ENCODE data around the gene PAAF1.

PAAF1 gene

GRCh38 chr11:73969991-73970800 lies 93.4 kb downstream of the PAAF1 start:
- Histone ChIP-seq H3K27ac (peak overlapping the region in 4 of 11 experiments; percentile 9 to 35 (median 20); a peak in 3 of 22 replicates), H3K36me3 (peaks cover 12 to 33% (median 22%) of the 10 kb centered on the region in 11 experiments), H3K27me3 (no peaks in the 10 kb centered on the region), H4K20me1 (peaks cover 0 to 49% (median 12%) of the 10 kb centered on the region in 11 experiments; a peak in 11 of 22 replicates), H3K9me3 (replicated peaks in 1 of 11) (no peaks in the 10 kb centered on the region), H3K4me3 (no peak overlapping the region), H3K4me1 (peaks cover 16 to 39% (median 24%) of the 10 kb centered on the region in 10 experiments), H3K9ac (0 out of 22 replicates have a peak overlapping the region, but pooled peaks of 1 of the 11 experiments have one; percentile 37), H3K4me2 (no peak overlapping the region)
- TF ChIP-seq Cebpa-rat (IDR thresholded peaks at IDR 0.05) = no peak

GRCh38 chr11:73971175-73971719 lies 94.4 kb downstream of the PAAF1 start:
- Histone ChIP-seq H3K27me3 (no peaks in the 10 kb centered on the region), H3K4me2 (no peak overlapping the region), H3K4me3 (no peak overlapping the region), H3K9me3 (replicated peaks in 1 of 11) (no peaks in the 10 kb centered on the region), H4K20me1 (peaks cover 0 to 59% (median 16%) of the 10 kb centered on the region in 11 experiments; a peak in 11 of 22 replicates), H3K27ac (peak overlapping the region in 1 of 11 experiments; percentile 31; a peak in 2 of 22 replicates), H3K36me3 (peaks cover 22 to 43% (median 33%) of the 10 kb centered on the region in 11 experiments), H3K9ac (no peak overlapping the region), H3K4me1 (peaks cover 19 to 50% (median 32%) of the 10 kb centered on the region in 10 experiments)
- TF ChIP-seq Cebpa-rat (IDR thresholded peaks at IDR 0.05) = no peak

GRCh38 chr11:73972187-73972586 lies 95.4 kb downstream of the PAAF1 start:
- Histone ChIP-seq H4K20me1 (peaks cover 0 to 69% (median 16%) of the 10 kb centered on the region in 11 experiments; a peak in 11 of 22 replicates), H3K4me3 (no peak overlapping the region), H3K9ac (no peak overlapping the region), H3K4me1 (peaks cover 19 to 59% (median 34%) of the 10 kb centered on the region in 10 experiments), H3K4me2 (no peak overlapping the region), H3K27me3 (no peaks in the 10 kb centered on the region), H3K27ac (peak overlapping the region in 3 of 11 experiments; percentile 25 to 37 (median 35); a peak in 3 of 22 replicates), H3K9me3 (replicated peaks in 1 of 11) (no peaks in the 10 kb centered on the region), H3K36me3 (peaks cover 32 to 53% (median 42%) of the 10 kb centered on the region in 11 experiments)
- TF ChIP-seq Cebpa-rat (IDR thresholded peaks at IDR 0.05) = no peak

GRCh38 chr11:73972620-73973449 lies 96.0 kb downstream of the PAAF1 start:
- Histone ChIP-seq H3K9ac (peak overlapping the region in 2 of 11 experiments; percentile 15 to 19; a peak in 2 of 22 replicates), H3K4me1 (peaks cover 20 to 66% (median 34%) of the 10 kb centered on the region in 10 experiments), H3K36me3 (peaks cover 38 to 59% (median 49%) of the 10 kb centered on the region in 11 experiments), H3K4me2 (peak overlapping the region in 4 of 11 experiments; percentile 36 to 100 (median 88); a peak in 2 of 22 replicates), H3K9me3 (replicated peaks in 1 of 11) (no peaks in the 10 kb centered on the region), H4K20me1 (peaks cover 0 to 75% (median 16%) of the 10 kb centered on the region in 11 experiments; a peak in 11 of 22 replicates), H3K27me3 (no peaks in the 10 kb centered on the region), H3K4me3 (no peak overlapping the region), H3K27ac (peak overlapping the region in 6 of 11 experiments; percentile 1 to 37 (median 25); a peak in 6 of 22 replicates)
- no peak for TF ChIP-seq Cebpa-rat (IDR thresholded peaks at IDR 0.05)

- no peak for TF ChIP-seq Cebpa-rat (IDR thresholded peaks at IDR 0.05)
- H3K27ac ChIP-seq = peak overlapping the region in 7 of 11 experiments; percentile 25 to 42 (median 32); a peak in 9 of 22 replicates
- H3K36me3 ChIP-seq = peaks cover 58 to 79% (median 66%) of the 10 kb centered on the region in 11 experiments
- no peak overlapping the region; a peak in 1 of 20 replicates for H3K4me3 ChIP-seq
- H3K4me1 ChIP-seq = peaks cover 32 to 82% (median 53%) of the 10 kb centered on the region in 10 experiments
- peaks cover 0 to 95% (median 16%) of the 10 kb centered on the region in 11 experiments; a peak in 11 of 22 replicates for H4K20me1 ChIP-seq
- no peaks in the 10 kb centered on the region for H3K27me3 ChIP-seq
- no peaks in the 10 kb centered on the region for H3K9me3 ChIP-seq (replicated peaks in 1 of 11)
- peak overlapping the region; percentile 36 to 100 (median 64) for H3K4me2 ChIP-seq
- H3K9ac ChIP-seq = peak overlapping the region in 2 of 11 experiments; percentile 47 to 57; a peak in 4 of 22 replicates
Observed at GRCh38 chr11:73974604-73975478, 98.0 kb downstream of the PAAF1 start.

- peak overlapping the region in 2 of 11 experiments; percentile 47 to 57; a peak in 1 of 22 replicates for H3K9ac ChIP-seq
- H3K27ac ChIP-seq = peak overlapping the region in 1 of 11 experiments; percentile 32; a peak in 1 of 22 replicates
- H3K36me3 ChIP-seq = peaks cover 62 to 80% (median 68%) of the 10 kb centered on the region in 11 experiments
- peaks cover 0 to 100% (median 16%) of the 10 kb centered on the region in 11 experiments; a peak in 13 of 22 replicates for H4K20me1 ChIP-seq
- TF ChIP-seq Cebpa-rat (IDR thresholded peaks at IDR 0.05) = no peak
- no peak overlapping the region; a peak in 1 of 20 replicates for H3K4me3 ChIP-seq
- H3K9me3 ChIP-seq (replicated peaks in 1 of 11) = no peaks in the 10 kb centered on the region
- peak overlapping the region in 9 of 11 experiments; percentile 19 to 100 (median 69); a peak in 14 of 22 replicates for H3K4me2 ChIP-seq
- peaks cover 37 to 82% (median 59%) of the 10 kb centered on the region in 10 experiments for H3K4me1 ChIP-seq
- H3K27me3 ChIP-seq = no peaks in the 10 kb centered on the region
Observed at GRCh38 chr11:73975479-73975757, 98.6 kb downstream of the PAAF1 start.

GRCh38 chr11:73976451-73977151 lies 99.8 kb downstream of the PAAF1 start:
- Histone ChIP-seq H3K27ac (no peak overlapping the region), H3K4me3 (peak overlapping the region in 1 of 10 experiments; percentile 96; a peak in 1 of 20 replicates), H3K36me3 (peaks cover 64 to 91% (median 78%) of the 10 kb centered on the region in 11 experiments), H4K20me1 (peaks cover 0 to 100% (median 24%) of the 10 kb centered on the region in 11 experiments; a peak in 13 of 22 replicates), H3K4me2 (peak overlapping the region in 4 of 11 experiments; percentile 28 to 100 (median 99); a peak in 7 of 22 replicates), H3K4me1 (peaks cover 49 to 91% (median 70%) of the 10 kb centered on the region in 10 experiments), H3K9me3 (replicated peaks in 1 of 11) (no peaks in the 10 kb centered on the region), H3K27me3 (no peaks in the 10 kb centered on the region), H3K9ac (peak overlapping the region in 1 of 11 experiments; percentile 96; a peak in 2 of 22 replicates)
- TF ChIP-seq Cebpa-rat (IDR thresholded peaks at IDR 0.05) = no peak
